GM19025 (cell line): ENCODE data around the gene GPR156.

Experiments
- ATAC-seq: cut with Tn5 transposase; IDR thresholded peaks from one replicate; pipeline ENCODE4 v1.9.1; 2021; ENCODE audit warnings: mild to moderate bottlenecking, low read depth, moderate library complexity; ENCODE audit not compliant: unreplicated experiment

Gene GPR156

GRCh38 chr3:120198305-120198878, 86.6 kb downstream of the GPR156 start:
- ATAC-seq = no peak

- no peak for ATAC-seq
These were observed 88.2 kb downstream of the GPR156 start for GRCh38 chr3:120196812-120197211.

- no peak for ATAC-seq
These were observed 88.7 kb downstream of the GPR156 start for GRCh38 chr3:120196333-120196732.

- ATAC-seq = no peak
These were observed 91.5 kb downstream of the GPR156 start for GRCh38 chr3:120193554-120193953.

GRCh38 chr3:120192579-120192978, 92.4 kb downstream of the GPR156 start:
- no peak for ATAC-seq

- ATAC-seq = no peak
These were observed 92.9 kb downstream of the GPR156 start for GRCh38 chr3:120192159-120192558.

- ATAC-seq = no peak
These were observed 102.2 kb downstream of the GPR156 start for GRCh38 chr3:120182613-120183511.

- no peak for ATAC-seq
These were observed 103.4 kb downstream of the GPR156 start for GRCh38 chr3:120181632-120182031.

- no peak for ATAC-seq
These were observed 104.2 kb downstream of the GPR156 start for GRCh38 chr3:120180731-120181412.

- no peak for ATAC-seq
These were observed 107.2 kb downstream of the GPR156 start for GRCh38 chr3:120177707-120178306.

GRCh38 chr3:120177151-120177550, 107.9 kb downstream of the GPR156 start:
- no peak for ATAC-seq

GRCh38 chr3:120174811-120175539, 110.0 kb downstream of the GPR156 start:
- ATAC-seq = no peak

GRCh38 chr3:120173056-120173675, 111.9 kb downstream of the GPR156 start:
- no peak for ATAC-seq

- ATAC-seq = no peak
These were observed 113.0 kb downstream of the GPR156 start for GRCh38 chr3:120172070-120172469.

GRCh38 chr3:120171134-120171873, 113.7 kb downstream of the GPR156 start:
- no peak for ATAC-seq

- no peak for ATAC-seq
These were observed 114.8 kb downstream of the GPR156 start for GRCh38 chr3:120170223-120170622.

- ATAC-seq = no peak
These were observed 115.6 kb downstream of the GPR156 start for GRCh38 chr3:120169407-120169806.

- ATAC-seq = no peak
These were observed 116.4 kb downstream of the GPR156 start for GRCh38 chr3:120168611-120169010.

- no peak for ATAC-seq
These were observed 117.0 kb downstream of the GPR156 start for GRCh38 chr3:120168038-120168437.
